Heart left ventricle (tissue), 13 donors: ENCODE measurements around the gene CCDC178.

Experiments
- POLR2A ChIP-seq, 2 donors: fragments of 450-650 bp; IDR thresholded peaks; one replicate each; pipeline ENCODE4 v1.6.1; 2017; ENCODE audit warnings: antibody characterized with exemption in 2 of 2, mild to moderate bottlenecking in 2 of 2, moderate library complexity in 2 of 2
- TF ChIP-seq, protein P1 (sequence below), 12 donors: fragments of 200-600 bp; sonication (generic) in 4 of 12; IDR thresholded peaks; one replicate each; pipeline versions ENCODE4 v1.5.0 to v1.8.0; 2018 to 2022; ENCODE audit warnings: antibody characterized with exemption in 12 of 12, mild to moderate bottlenecking in 5 of 12
- donor health status: ischemic (EF 13 %, LVEDD 7.1; RV severe dilation, severe dysfunction).
- donor health status: DM: no; HTN: yes; CAD: no.
- donor health status: DM: no; HTN: no; CAD: no.
- donor health status: ischemic (EF 25% LVEDD 6.9; RV normal size, moderate dysfunction).
- donor health status: ischemic (EF 25% LVEDD 5.7; RV mildly dilated, moderate dysfunction).
- donor health status: ischemic (EF 35%, LVEDD 5.7; RV mildly dilated, moderate dysfunction).
- donor health status: nonischemic (EF 11% LVEDD 7.7; RV severe dilation, severe dysfunction).
- donor health status: DM: yes; HTN: yes; CAD: no.
- donor health status: PGD.
- donor health status: ischemic (EF 29% LVEDD 5.4; RV normal size, mild dysfunction).
- donor health status: nonischemic (EF 23%, LVEDD 6.1; RV moderate dilation, normal function).

DNA sequence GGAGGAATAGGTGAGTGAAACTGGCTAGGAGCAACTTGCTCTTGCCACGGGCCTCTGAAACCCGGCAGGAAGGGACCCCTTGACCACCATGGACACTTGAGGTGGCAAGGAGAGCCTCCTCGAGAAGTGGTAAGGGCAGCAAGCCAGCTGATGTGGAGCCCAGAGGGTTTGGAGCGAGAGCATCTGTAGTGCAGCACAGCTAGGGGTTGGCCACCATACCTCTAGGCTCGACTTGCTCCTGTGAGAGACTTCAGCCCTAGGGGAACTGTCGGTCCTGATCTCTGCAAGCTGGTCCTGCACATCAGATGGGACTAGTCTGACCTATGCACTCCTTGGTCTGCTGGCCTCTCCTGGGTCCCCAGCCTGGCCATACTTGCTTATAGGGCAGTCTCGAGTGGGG, 158.4 kb downstream of the CCDC178 start:
- TF ChIP-seq, protein P1, sequence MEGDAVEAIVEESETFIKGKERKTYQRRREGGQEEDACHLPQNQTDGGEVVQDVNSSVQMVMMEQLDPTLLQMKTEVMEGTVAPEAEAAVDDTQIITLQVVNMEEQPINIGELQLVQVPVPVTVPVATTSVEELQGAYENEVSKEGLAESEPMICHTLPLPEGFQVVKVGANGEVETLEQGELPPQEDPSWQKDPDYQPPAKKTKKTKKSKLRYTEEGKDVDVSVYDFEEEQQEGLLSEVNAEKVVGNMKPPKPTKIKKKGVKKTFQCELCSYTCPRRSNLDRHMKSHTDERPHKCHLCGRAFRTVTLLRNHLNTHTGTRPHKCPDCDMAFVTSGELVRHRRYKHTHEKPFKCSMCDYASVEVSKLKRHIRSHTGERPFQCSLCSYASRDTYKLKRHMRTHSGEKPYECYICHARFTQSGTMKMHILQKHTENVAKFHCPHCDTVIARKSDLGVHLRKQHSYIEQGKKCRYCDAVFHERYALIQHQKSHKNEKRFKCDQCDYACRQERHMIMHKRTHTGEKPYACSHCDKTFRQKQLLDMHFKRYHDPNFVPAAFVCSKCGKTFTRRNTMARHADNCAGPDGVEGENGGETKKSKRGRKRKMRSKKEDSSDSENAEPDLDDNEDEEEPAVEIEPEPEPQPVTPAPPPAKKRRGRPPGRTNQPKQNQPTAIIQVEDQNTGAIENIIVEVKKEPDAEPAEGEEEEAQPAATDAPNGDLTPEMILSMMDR (IDR thresholded peaks at IDR 0.05): no peak
- TF ChIP-seq POLR2A (IDR thresholded peaks at IDR 0.05): no peak
